ENCODE results near the gene TXK.

The TXK gene

DNA sequence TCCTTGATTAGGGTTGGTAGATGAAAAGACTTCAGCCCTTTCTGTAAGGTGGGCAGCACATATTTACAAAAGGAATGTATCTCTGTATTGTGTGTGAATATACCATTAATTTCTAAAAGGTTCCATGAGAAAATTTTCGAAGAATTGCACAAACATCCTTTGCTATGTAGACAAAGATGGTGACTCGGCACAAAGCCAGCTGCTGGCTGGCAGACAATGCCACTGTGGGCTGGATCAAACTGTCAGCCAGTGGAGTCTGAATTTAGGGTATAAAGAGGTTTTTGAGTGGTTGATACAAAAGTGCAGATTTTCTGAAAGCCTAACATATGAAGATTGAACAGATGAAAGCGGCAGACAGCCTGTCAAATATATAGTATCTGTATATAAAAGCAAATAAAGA lies 5.6 kb upstream of the TXK start:
- no peak overlapping the region for H3K4me3 ChIP-seq (replicated peaks; ENCODE audit: low read depth, low read length)
- no peak for DNase-seq (ENCODE audit: extremely low read depth, low read depth)
- TF ChIP-seq CTCF (IDR thresholded peaks at IDR 0.05; ENCODE audit: low read depth, low read length, missing control alignments) = no peak

- DNase-seq (ENCODE audit: extremely low read depth, low read depth) = no peak
- TF ChIP-seq CTCF (IDR thresholded peaks at IDR 0.05; ENCODE audit: low read depth, low read length, missing control alignments) = no peak
- H3K4me3 ChIP-seq (replicated peaks; ENCODE audit: low read depth, low read length) = no peak overlapping the region
Observed at GRCh38 chr4:48138936-48139335, 4.9 kb upstream of the TXK start.

- H3K4me3 ChIP-seq (replicated peaks; ENCODE audit: low read depth, low read length) = no peak overlapping the region
- no peak for TF ChIP-seq CTCF (IDR thresholded peaks at IDR 0.05; ENCODE audit: low read depth, low read length, missing control alignments)
- no peak for DNase-seq (ENCODE audit: extremely low read depth, low read depth)
Observed at GRCh38 chr4:48138511-48138910, 4.5 kb upstream of the TXK start.

GRCh38 chr4:48137846-48138245 lies 3.8 kb upstream of the TXK start:
- DNase-seq (ENCODE audit: extremely low read depth, low read depth) = no peak

GRCh38 chr4:48133669-48134068 lies 381 bp downstream of the TXK start:
- TF ChIP-seq CTCF (IDR thresholded peaks at IDR 0.05; ENCODE audit: low read depth, low read length, missing control alignments) = no peak
- no peak overlapping the region for H3K4me3 ChIP-seq (replicated peaks; ENCODE audit: low read depth, low read length)
- no peak for DNase-seq (ENCODE audit: extremely low read depth, low read depth)

More at GRCh38 chr4:48137846-48138245, 3.8 kb upstream of the TXK start:
- no peak for TF ChIP-seq CTCF (IDR thresholded peaks at IDR 0.05; ENCODE audit: low read depth, low read length, missing control alignments)
- no peak overlapping the region for H3K4me3 ChIP-seq (replicated peaks; ENCODE audit: low read depth, low read length)

DNA sequence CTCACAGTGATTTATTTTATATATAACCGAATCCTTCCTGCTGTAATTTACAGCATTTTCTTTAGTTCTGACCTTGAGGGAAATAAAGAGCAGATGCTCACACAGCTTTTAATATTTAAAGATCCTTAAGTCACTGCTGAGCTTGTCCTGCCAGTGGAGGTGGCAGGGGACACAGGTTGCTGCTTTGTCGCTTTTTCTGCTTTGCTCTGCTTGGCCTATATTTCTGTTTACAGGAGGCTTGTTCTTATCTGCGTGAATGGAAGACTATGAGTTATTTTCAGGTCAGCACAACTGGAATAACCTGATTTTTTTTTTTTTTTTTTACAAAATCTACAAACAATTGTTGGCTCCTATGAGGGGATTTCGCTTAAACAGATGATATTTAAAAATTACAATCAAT lies 2.3 kb downstream of the TXK start:
- no peak overlapping the region for H3K4me3 ChIP-seq (replicated peaks; ENCODE audit: low read depth, low read length)
- no peak for DNase-seq (ENCODE audit: extremely low read depth, low read depth)
- TF ChIP-seq CTCF (IDR thresholded peaks at IDR 0.05; ENCODE audit: low read depth, low read length, missing control alignments) = no peak

DNA sequence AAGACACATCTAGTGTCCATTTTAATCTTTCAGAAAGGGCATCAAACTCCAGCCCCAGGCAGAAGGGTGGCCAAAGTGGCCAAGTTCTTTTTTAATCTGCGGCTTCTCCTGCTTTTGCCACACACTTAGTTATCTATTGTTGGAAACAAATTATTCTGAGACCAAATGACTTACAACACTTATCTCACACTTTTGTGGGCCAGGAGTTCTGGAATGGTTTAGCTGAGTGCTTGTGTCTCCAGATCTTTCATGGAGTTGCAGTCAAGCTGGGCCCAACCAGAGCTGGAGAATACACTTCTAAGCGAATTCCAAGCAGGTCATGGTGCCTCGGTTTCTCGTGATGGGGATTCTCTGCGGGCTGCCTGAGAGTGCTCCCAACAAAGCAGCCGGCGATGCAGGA lies 4.0 kb downstream of the TXK start:
- H3K4me3 ChIP-seq (replicated peaks; ENCODE audit: low read depth, low read length) = no peak overlapping the region
- no peak for DNase-seq (ENCODE audit: extremely low read depth, low read depth)
- no peak for TF ChIP-seq CTCF (IDR thresholded peaks at IDR 0.05; ENCODE audit: low read depth, low read length, missing control alignments)
